Measurements from ENCODE around the gene BRI3.
A peak's percentile ranks its signal among the peaks of the same experiment; 100 is the strongest.

The BRI3 gene

GRCh38 chr7:98242934-98243333 lies 38.6 kb upstream of the BRI3 start:
- DNase-seq (ENCODE audit: low read depth): no peak
- TF ChIP-seq, protein P1, sequence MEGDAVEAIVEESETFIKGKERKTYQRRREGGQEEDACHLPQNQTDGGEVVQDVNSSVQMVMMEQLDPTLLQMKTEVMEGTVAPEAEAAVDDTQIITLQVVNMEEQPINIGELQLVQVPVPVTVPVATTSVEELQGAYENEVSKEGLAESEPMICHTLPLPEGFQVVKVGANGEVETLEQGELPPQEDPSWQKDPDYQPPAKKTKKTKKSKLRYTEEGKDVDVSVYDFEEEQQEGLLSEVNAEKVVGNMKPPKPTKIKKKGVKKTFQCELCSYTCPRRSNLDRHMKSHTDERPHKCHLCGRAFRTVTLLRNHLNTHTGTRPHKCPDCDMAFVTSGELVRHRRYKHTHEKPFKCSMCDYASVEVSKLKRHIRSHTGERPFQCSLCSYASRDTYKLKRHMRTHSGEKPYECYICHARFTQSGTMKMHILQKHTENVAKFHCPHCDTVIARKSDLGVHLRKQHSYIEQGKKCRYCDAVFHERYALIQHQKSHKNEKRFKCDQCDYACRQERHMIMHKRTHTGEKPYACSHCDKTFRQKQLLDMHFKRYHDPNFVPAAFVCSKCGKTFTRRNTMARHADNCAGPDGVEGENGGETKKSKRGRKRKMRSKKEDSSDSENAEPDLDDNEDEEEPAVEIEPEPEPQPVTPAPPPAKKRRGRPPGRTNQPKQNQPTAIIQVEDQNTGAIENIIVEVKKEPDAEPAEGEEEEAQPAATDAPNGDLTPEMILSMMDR (IDR thresholded peaks at IDR 0.05; ENCODE audit: control insufficient read depth, extremely low read depth, insufficient read depth): no peak
- H3K4me3 ChIP-seq (ENCODE audit: low read depth, low read length): no peak overlapping the region

DNA sequence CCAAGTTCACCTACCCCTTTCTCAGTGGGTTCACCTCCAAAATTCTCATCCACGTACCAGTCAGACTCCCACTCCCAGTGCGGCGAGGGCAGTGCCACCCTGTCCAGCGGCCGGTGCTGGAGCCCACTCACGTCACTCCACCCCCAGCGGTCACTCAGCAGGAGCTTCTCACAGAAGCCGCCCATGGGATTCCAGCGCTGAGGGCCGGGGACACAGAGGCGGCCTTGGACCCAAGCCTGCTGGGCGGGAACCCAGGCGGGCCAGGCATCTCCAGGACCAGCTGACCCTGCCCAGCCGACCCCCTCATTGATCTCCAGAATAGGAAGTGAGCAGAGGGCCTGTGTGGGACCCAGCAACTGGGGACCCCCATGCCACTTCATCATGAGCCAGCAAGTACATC lies 36.6 kb upstream of the BRI3 start:
- no peak for DNase-seq (ENCODE audit: low read depth)
- TF ChIP-seq, protein P1 (IDR thresholded peaks at IDR 0.05; ENCODE audit: control insufficient read depth, extremely low read depth, insufficient read depth): no peak
- no peak overlapping the region for H3K4me3 ChIP-seq (ENCODE audit: low read depth, low read length)

DNA sequence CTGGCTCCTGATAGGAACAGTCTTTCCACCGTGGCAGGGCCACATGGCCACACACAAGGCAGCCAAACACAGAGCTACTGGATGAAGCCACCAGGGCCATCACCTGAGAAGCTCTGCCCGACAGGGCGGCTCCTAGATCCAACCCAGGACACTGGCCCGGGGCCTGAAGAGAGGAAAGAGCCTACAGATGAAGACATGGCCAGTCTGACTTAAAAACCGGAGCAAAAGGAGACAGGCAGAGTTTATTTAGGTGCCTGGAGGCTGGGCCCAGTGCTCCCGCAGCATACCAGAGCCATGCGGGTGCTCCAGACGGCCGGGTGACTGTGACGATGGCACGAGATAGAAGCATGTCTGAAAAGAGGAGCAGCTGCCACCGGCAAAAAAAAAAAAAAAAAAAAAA lies 33.3 kb upstream of the BRI3 start:
- DNase-seq (ENCODE audit: low read depth): no peak
- H3K4me3 ChIP-seq (ENCODE audit: low read depth, low read length): no peak overlapping the region
- TF ChIP-seq, protein P1 (IDR thresholded peaks at IDR 0.05; ENCODE audit: control insufficient read depth, extremely low read depth, insufficient read depth): no peak

- no peak for DNase-seq (ENCODE audit: low read depth)
- TF ChIP-seq, protein P1 (IDR thresholded peaks at IDR 0.05; ENCODE audit: control insufficient read depth, extremely low read depth, insufficient read depth): no peak
- no peak overlapping the region for H3K4me3 ChIP-seq (ENCODE audit: low read depth, low read length)
Measured at GRCh38 chr7:98249106-98249505, 32.4 kb upstream of the BRI3 start.

DNA sequence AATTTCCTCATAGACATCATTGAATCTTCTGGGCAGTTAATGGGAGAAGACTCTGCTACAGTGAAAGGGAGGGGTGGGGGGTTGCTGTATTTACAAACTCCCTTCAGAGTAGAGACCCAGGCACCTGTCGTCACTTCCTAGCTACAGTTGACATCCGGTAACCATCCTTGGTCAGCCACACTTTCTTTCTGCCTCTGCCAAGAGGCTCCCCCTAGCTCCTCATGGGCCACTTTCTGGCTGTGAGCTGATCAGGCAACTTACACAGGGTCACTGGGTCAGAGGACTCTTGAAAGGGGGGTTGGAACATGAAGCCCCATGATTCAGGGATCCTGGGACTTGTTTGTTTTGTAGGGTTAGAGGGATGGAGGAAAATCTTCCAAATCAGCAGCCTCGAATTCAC lies 30.7 kb upstream of the BRI3 start:
- peak overlapping the region; percentile 75 for H3K4me3 ChIP-seq (ENCODE audit: low read depth, low read length)
- DNase-seq (ENCODE audit: low read depth): no peak
- TF ChIP-seq, protein P1 (IDR thresholded peaks at IDR 0.05; ENCODE audit: control insufficient read depth, extremely low read depth, insufficient read depth): no peak

DNA sequence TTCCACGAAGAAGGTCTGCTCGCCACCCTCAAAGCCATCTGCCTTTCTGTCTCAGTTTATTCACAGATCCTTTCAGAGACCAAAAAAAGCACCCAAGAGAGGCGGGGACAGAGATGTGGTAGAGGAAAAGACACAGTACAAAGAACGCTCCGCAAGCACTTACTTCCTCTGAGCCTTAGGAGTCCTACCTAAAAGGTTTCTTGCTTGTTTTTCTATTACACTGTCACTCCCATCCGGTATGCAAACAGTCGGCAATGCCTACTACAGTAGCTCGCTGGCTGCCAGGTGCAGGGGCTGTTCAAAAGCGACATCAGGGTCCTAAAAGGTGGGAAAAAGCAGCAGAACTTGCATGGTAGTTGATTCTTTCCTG lies 30.3 kb upstream of the BRI3 start:
- TF ChIP-seq, protein P1 (IDR thresholded peaks at IDR 0.05; ENCODE audit: control insufficient read depth, extremely low read depth, insufficient read depth): no peak
- DNase-seq (ENCODE audit: low read depth): peak; percentile 11
- peak overlapping the region; percentile 75 for H3K4me3 ChIP-seq (ENCODE audit: low read depth, low read length)

- DNase-seq (ENCODE audit: low read depth): peak; percentile 90
- H3K4me3 ChIP-seq (ENCODE audit: low read depth, low read length): peak within 1 kb of the TSS; percentile 75
- TF ChIP-seq, protein P1 (IDR thresholded peaks at IDR 0.05; ENCODE audit: control insufficient read depth, extremely low read depth, insufficient read depth): no peak
Measured at GRCh38 chr7:98251601-98252424, 29.7 kb upstream of the BRI3 start, which contains the start of gene TECPR1. TECPR1 (minus strand) TSS chr7:98252232; CDS start chr7:98246146, 6,086 bp downstream.
